HEK293 (cell line): ENCODE measurements around the gene SP6.

Experiments
- CTCF ChIP-seq: fragments of 450-650 bp; formaldehyde crosslinking; IDR thresholded peaks from 2 replicates; pipeline ENCODE4 v1.5.1; 2016; ENCODE audit warnings: missing biosample characterization, missing genetic modification characterization
- REPIN1 ChIP-seq: fragments of 450-650 bp; formaldehyde crosslinking; IDR thresholded peaks from 2 replicates; pipeline ENCODE4 v1.5.1; 2017; ENCODE audit warnings: missing biosample characterization, missing genetic modification characterization, low read depth
- REST ChIP-seq: fragments of 450-650 bp; formaldehyde crosslinking; IDR thresholded peaks from 2 replicates; pipeline ENCODE4 v1.5.1; 2016; ENCODE audit warnings: missing biosample characterization, missing genetic modification characterization
- ZNF416 ChIP-seq: fragments of 450-650 bp; formaldehyde crosslinking; IDR thresholded peaks from 2 replicates; pipeline ENCODE4 v1.5.1; 2016; ENCODE audit warnings: missing biosample characterization, missing genetic modification characterization
- ZNF677 ChIP-seq: fragments of 450-650 bp; IDR thresholded peaks from 2 replicates; pipeline ENCODE4 v1.5.0; 2018; ENCODE audit warnings: missing biosample characterization, mild to moderate bottlenecking, missing genetic modification characterization, moderate library complexity

GRCh38 chr17:47896672-47897490, 45.9 kb upstream of the SP6 start:
- TF ChIP-seq REPIN1 (tag by site-specific recombination) = no peak
- no peak for TF ChIP-seq REST (tag by site-specific recombination)
- no peak for TF ChIP-seq CTCF
- TF ChIP-seq ZNF416 (tag by site-specific recombination) = no peak
- no peak for TF ChIP-seq ZNF677 (tag by site-specific recombination)
